Gastroesophageal sphincter (tissue), 3 donors: ENCODE data around the gene CRKL.

ENCODE experiments used
- CTCF ChIP-seq, 4 experiments: fragments of 200-600 bp in 2 of 4; fragments of 450-650 bp in 2 of 4; sonication (generic) in 1 of 4; IDR thresholded peaks; one replicate each; pipeline ENCODE4 v1.5.1; 2017 to 2019; ENCODE audit warnings: antibody characterized with exemption in 4 of 4, mild to moderate bottlenecking in 2 of 4, moderate library complexity in 2 of 4
- POLR2AphosphoS5 ChIP-seq: sonication (generic); formaldehyde crosslinking; IDR thresholded peaks from one replicate; pipeline ENCODE4 v1.6.1; 2017; ENCODE audit warnings: antibody characterized with exemption

GRCh38 chr22:20953668-20954500 lies 36.7 kb downstream of the CRKL start:
- no peak for TF ChIP-seq POLR2AphosphoS5
- TF ChIP-seq CTCF (IDR thresholded peaks at IDR 0.05), result no peak
